ENCODE results near the gene MFSD8.
A peak's percentile ranks its signal among the peaks of the same experiment; 100 is the strongest.
"Not testable (repeated sequence)": the region's sequence is repeated elsewhere in the genome, so short reads cannot be mapped to it uniquely, and the experiment has no call there.

Gene MFSD8

DNA sequence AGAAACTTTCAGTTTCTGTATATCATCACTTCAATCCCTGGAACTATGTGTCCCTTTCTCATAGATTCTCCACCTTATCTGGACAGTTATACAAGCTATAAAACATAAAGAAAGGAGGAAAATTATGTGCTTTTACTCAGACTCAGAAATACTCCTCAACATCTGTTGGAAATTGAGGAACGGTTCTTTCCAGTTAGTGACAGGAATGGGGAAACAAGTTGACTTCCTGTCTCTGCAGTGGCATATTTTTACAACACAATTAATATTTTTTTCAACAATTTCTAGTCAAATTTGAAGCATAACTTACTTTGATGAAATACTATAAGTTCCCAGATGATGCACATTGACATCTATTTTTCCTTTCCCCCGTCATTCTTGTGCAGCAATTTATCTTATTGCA lies 28.2 kb upstream of the MFSD8 start:
- DNase-seq (ENCODE audit: low read depth), result no peak
- TF ChIP-seq, protein P1, sequence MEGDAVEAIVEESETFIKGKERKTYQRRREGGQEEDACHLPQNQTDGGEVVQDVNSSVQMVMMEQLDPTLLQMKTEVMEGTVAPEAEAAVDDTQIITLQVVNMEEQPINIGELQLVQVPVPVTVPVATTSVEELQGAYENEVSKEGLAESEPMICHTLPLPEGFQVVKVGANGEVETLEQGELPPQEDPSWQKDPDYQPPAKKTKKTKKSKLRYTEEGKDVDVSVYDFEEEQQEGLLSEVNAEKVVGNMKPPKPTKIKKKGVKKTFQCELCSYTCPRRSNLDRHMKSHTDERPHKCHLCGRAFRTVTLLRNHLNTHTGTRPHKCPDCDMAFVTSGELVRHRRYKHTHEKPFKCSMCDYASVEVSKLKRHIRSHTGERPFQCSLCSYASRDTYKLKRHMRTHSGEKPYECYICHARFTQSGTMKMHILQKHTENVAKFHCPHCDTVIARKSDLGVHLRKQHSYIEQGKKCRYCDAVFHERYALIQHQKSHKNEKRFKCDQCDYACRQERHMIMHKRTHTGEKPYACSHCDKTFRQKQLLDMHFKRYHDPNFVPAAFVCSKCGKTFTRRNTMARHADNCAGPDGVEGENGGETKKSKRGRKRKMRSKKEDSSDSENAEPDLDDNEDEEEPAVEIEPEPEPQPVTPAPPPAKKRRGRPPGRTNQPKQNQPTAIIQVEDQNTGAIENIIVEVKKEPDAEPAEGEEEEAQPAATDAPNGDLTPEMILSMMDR (conservative IDR thresholded peaks at IDR 0.05; ENCODE audit: control insufficient read depth, insufficient read depth, low read depth, low read length), result no peak
- no peak overlapping the region for H3K4me3 ChIP-seq (ENCODE audit: control insufficient read depth, low read depth, low read length)

DNA sequence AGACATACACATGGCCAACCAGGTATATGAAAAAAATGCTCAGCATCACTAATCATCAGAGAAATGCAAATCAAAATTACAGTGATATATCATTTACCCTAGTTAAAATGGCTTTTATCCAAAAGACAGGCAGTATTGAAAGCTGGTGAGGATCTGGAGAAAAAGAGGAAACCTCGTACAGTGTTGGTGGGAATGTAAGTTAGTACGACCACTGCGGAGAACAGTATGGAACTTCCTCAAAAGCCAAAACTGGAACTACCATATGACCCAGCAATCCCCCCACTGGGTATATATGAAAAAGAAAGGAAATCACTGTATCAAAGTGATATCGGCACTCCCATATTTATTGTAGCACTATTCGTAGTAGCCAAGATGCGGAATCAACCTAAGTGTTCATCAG lies 23.7 kb upstream of the MFSD8 start:
- H3K4me3 ChIP-seq (ENCODE audit: control insufficient read depth, low read depth, low read length), result no peak overlapping the region
- TF ChIP-seq, protein P1 (conservative IDR thresholded peaks at IDR 0.05; ENCODE audit: control insufficient read depth, insufficient read depth, low read depth, low read length), result no peak
- no peak for DNase-seq (ENCODE audit: low read depth)

DNA sequence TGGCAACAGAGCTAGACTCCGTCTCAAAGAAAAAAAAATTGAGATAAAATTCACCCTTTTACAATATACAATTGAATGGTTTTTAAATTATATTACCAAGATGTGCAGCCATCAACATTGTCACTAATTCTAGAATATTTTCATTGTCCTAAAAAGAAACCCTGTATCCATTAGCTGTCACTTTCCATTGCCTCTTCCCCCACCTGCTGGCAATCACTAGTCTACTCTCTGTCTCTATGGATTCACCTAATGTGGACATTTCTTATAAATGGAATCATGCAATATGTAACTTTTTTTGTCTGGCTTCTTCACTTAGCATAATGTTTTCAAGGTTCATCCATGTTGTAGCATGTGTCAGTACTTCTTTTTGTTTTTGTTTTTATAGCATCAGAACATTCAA lies 21.0 kb upstream of the MFSD8 start:
- H3K4me3 ChIP-seq (ENCODE audit: control insufficient read depth, low read depth, low read length), result no peak overlapping the region
- TF ChIP-seq, protein P1 (conservative IDR thresholded peaks at IDR 0.05; ENCODE audit: control insufficient read depth, insufficient read depth, low read depth, low read length), result peak; percentile 3
- no peak for DNase-seq (ENCODE audit: low read depth)

DNA sequence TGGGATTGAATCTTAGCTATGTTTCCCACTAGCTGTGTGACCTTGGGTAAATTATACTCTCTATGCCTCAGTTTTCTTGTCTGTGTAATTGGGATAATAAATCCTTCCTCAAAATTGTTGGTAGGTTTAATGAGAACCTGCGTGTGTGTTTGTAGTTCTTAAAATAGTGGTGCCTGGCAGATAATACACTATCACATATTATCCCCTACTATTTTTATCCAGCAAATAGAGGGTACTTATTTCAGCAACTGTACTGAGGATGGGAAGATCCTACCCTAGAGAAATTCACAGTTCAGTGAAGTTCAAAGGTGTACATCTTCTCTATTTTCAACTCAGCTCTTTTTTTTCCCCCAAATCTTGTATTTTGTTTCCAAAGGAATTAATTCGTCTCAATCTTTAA lies 17.5 kb upstream of the MFSD8 start:
- no peak overlapping the region for H3K4me3 ChIP-seq (ENCODE audit: control insufficient read depth, low read depth, low read length)
- no peak for DNase-seq (ENCODE audit: low read depth)
- TF ChIP-seq, protein P1 (conservative IDR thresholded peaks at IDR 0.05; ENCODE audit: control insufficient read depth, insufficient read depth, low read depth, low read length), result no peak

DNA sequence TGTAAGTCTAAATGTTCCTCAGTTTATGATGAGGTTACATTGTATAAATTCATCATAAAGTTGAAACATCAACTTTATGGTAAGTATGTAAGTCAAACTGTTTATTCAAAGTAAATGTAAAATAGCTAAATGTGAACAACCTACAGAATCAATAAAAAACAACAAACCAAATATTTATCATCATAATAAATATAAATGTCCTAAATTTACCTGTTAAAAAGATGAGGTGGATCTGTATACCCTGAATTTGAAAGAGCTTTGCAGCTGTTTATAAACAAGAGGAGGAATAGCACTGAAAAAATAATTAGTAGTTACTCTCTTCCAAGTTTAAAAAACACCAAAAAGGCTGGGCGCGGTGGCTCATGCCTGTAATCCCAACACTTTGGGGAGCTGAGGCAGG lies 14.0 kb upstream of the MFSD8 start:
- no peak for DNase-seq (ENCODE audit: low read depth)
- TF ChIP-seq, protein P1 (conservative IDR thresholded peaks at IDR 0.05; ENCODE audit: control insufficient read depth, insufficient read depth, low read depth, low read length), result no peak
- no peak overlapping the region for H3K4me3 ChIP-seq (ENCODE audit: control insufficient read depth, low read depth, low read length)

DNA sequence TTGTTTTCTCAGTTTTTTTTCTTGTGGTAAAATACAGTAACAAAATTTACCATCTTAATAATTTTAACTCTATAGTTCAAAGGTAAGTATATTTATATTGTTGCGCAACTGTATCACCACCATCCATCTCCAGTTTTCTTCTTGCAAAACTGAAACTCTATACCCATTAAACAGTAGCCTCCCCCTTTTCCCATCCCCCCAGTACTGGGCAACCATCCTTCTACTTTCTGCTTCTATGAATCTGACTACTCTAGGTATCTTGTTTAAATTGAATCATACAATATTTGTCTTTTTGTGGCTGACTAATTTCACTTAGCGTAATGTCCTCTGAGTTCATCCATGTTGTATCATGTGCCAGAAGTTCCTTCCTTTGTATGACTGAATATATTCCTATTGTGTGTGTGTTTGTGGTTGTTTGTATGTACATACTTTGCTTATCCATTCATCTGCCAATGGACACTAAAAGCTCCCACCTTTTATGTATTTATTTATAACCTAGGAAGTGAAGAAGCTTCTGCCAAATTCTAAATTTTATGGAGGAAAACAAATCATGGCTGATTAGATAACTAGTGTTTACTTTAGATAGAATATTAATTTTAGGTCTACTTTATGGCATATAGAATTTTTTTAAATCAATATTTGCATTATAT lies 10.3 kb upstream of the MFSD8 start:
- no peak overlapping the region for H3K4me3 ChIP-seq (ENCODE audit: control insufficient read depth, low read depth, low read length)
- DNase-seq (ENCODE audit: low read depth), result peak; percentile 77
- TF ChIP-seq, protein P1 (conservative IDR thresholded peaks at IDR 0.05; ENCODE audit: control insufficient read depth, insufficient read depth, low read depth, low read length), result no peak

DNA sequence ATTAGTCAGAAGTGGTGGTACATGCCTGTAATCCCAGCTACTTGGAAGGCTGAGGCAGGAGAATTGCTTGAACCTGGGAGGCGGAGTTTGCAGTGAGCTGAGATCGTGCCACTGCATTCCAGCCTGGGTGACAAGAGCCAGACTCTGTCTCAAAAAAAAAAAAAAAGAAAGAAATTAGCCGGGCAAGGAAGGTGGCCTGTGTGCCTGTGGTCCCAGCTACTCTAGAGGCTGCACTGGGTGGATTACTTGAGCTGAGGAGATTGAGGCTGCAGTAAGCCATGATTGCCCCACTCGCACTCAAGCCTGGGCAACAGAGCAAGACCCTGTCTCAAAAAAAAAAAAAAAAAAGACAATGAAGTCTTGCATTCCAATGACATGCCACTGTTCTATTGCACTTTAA lies 6.0 kb upstream of the MFSD8 start:
- not testable (repeated sequence) for DNase-seq (ENCODE audit: low read depth); H3K4me3 ChIP-seq (ENCODE audit: control insufficient read depth, low read depth, low read length)
